HepG2 (cell line): ENCODE data around the gene SLC2A6. TPM values are rescaled to one million over a fixed set of nuclear protein-coding genes. Genes with fewer than 3 reads are reported as not detected.
A peak's percentile ranks its signal among the peaks of the same experiment; 100 is the strongest.

ENCODE experiments used
- ARID5B ChIP-seq: IDR thresholded peaks from 2 replicates; pipeline ENCODE4 v1.4.0; 2020; ENCODE audit warnings: mild to moderate bottlenecking, missing genetic modification reagents
- ATAD3A ChIP-seq: sonication (generic); formaldehyde crosslinking; IDR thresholded peaks from 2 replicates; pipeline ENCODE4 v1.4.0; 2020; ENCODE audit warnings: missing genetic modification reagents
- ATF5 ChIP-seq: sonication (generic); formaldehyde crosslinking; IDR thresholded peaks from 2 replicates; pipeline ENCODE4 v1.4.0; 2020; ENCODE audit warnings: mild to moderate bottlenecking, low read depth, missing genetic modification reagents
- BHLHE40 ChIP-seq: IDR thresholded peaks from 2 replicates; pipeline ENCODE4 v1.6.1; 2011; ENCODE audit warnings: low read length, improper control_type of control experiment
- GFI1 ChIP-seq: sonication (generic); formaldehyde crosslinking; IDR thresholded peaks from 2 replicates; pipeline ENCODE4 v1.5.0; 2020; ENCODE audit warnings: missing genetic modification reagents, mild to moderate bottlenecking, borderline replicate concordance
- HOXA3 ChIP-seq: sonication (generic); formaldehyde crosslinking; IDR thresholded peaks from 2 replicates; pipeline ENCODE4 v1.5.0; 2020; ENCODE audit warnings: missing genetic modification reagents
- JDP2 ChIP-seq: sonication (generic); formaldehyde crosslinking; IDR thresholded peaks from 2 replicates; pipeline ENCODE4 v1.8.1; 2022; ENCODE audit warnings: missing genetic modification reagents, borderline replicate concordance
- LRRFIP1 ChIP-seq: sonication (generic); formaldehyde crosslinking; conservative IDR thresholded peaks from 2 replicates; pipeline ENCODE4 v1.4.0; 2020; ENCODE audit warnings: missing genetic modification reagents
- MATR3 ChIP-seq: sonication (generic); formaldehyde crosslinking; IDR thresholded peaks from 2 replicates; pipeline ENCODE4 v1.4.0; 2020; ENCODE audit warnings: missing genetic modification reagents
- NAIF1 ChIP-seq: sonication (generic); formaldehyde crosslinking; IDR thresholded peaks from 2 replicates; pipeline ENCODE4 v1.5.0; 2020; ENCODE audit warnings: mild to moderate bottlenecking, missing genetic modification reagents, borderline replicate concordance
- ONECUT2 ChIP-seq: sonication (generic); formaldehyde crosslinking; IDR thresholded peaks from 2 replicates; pipeline ENCODE4 v1.4.0; 2020; ENCODE audit warnings: missing genetic modification reagents
- SP2 ChIP-seq: sonication (generic); formaldehyde crosslinking; IDR thresholded peaks from 2 replicates; pipeline ENCODE4 v1.5.1; 2020; ENCODE audit warnings: mild to moderate bottlenecking, missing genetic modification reagents
- XRCC5 ChIP-seq: fragments of 200-400 bp; formaldehyde crosslinking; optimal IDR thresholded peaks from 2 replicates; pipeline ENCODE3; 2017; ENCODE audit warnings: mild to moderate bottlenecking, low read length
- ZFP36L2 ChIP-seq: sonication (generic); formaldehyde crosslinking; IDR thresholded peaks from 2 replicates; pipeline ENCODE4 v1.4.0; 2020; ENCODE audit warnings: missing genetic modification reagents
- ZFP62 ChIP-seq: sonication (generic); formaldehyde crosslinking; IDR thresholded peaks from 2 replicates; pipeline ENCODE4 v1.4.0; 2020; ENCODE audit warnings: missing genetic modification reagents
- ZNF253 ChIP-seq: sonication (generic); formaldehyde crosslinking; IDR thresholded peaks from 2 replicates; pipeline ENCODE4 v1.8.0; 2022; ENCODE audit warnings: mild to moderate bottlenecking, missing genetic modification reagents, borderline replicate concordance
- ZNF292 ChIP-seq: sonication (generic); formaldehyde crosslinking; IDR thresholded peaks from 2 replicates; pipeline ENCODE4 v1.8.1; 2022; ENCODE audit warnings: mild to moderate bottlenecking, low read depth, missing genetic modification reagents, borderline replicate concordance
- ZNF614 ChIP-seq: IDR thresholded peaks from 2 replicates; pipeline ENCODE4 v1.6.1; 2018; ENCODE audit warnings: missing biosample characterization, missing genetic modification reagents, inconsistent platforms, borderline replicate concordance
- ZNF83 ChIP-seq: sonication (generic); formaldehyde crosslinking; IDR thresholded peaks from 2 replicates; pipeline ENCODE4 v1.4.0; 2020; ENCODE audit warnings: missing genetic modification reagents, mild to moderate bottlenecking, borderline replicate concordance
- ZSCAN22 ChIP-seq: sonication (generic); formaldehyde crosslinking; IDR thresholded peaks from 2 replicates; pipeline ENCODE4 v1.4.0; 2020; ENCODE audit warnings: mild to moderate bottlenecking, missing genetic modification reagents
- polyA plus RNA-seq, 8 experiments: library from polyadenylated mRNA; depleted of rRNA in 3 of 8; stranded (reverse) in 7 of 8; unstranded in 1 of 8; fragments of >200 nt; fragmentation: Illumina TruSeq in 4 of 8; extraction: Trizol in 4 of 8; gene quantifications; 2 replicates each; pipeline versions ENCODE4 v1.2.1 to v1.2.3, GENCODE V29; 2011 to 2016; ENCODE audit warnings: low read depth in 4 of 8, missing spikeins in 1 of 8, mixed read lengths in 1 of 8; ENCODE audit not compliant: insufficient read depth in 1 of 8
- total RNA-seq, 5 experiments: library from RNA; depleted of rRNA; stranded (reverse); fragments of >200 nt; fragmentation: Illumina TruSeq; extraction: Trizol; gene quantifications; 2 replicates each; pipeline ENCODE4 v1.2.3, GENCODE V29; 2016; ENCODE audit warnings: low read depth in 1 of 5
- TF ChIP-seq, protein P1 (sequence below): sonication (generic); formaldehyde crosslinking; IDR thresholded peaks from 2 replicates; pipeline ENCODE4 v1.4.0; 2020; ENCODE audit warnings: missing genetic modification reagents, borderline replicate concordance

SLC2A6 gene
- total and polyA plus RNA-seq, 2 of the 13 experiments (the other 11 are each of a cell fraction or from before 2014, with no cell fraction given), result 4.1 to 15.0 TPM

DNA sequence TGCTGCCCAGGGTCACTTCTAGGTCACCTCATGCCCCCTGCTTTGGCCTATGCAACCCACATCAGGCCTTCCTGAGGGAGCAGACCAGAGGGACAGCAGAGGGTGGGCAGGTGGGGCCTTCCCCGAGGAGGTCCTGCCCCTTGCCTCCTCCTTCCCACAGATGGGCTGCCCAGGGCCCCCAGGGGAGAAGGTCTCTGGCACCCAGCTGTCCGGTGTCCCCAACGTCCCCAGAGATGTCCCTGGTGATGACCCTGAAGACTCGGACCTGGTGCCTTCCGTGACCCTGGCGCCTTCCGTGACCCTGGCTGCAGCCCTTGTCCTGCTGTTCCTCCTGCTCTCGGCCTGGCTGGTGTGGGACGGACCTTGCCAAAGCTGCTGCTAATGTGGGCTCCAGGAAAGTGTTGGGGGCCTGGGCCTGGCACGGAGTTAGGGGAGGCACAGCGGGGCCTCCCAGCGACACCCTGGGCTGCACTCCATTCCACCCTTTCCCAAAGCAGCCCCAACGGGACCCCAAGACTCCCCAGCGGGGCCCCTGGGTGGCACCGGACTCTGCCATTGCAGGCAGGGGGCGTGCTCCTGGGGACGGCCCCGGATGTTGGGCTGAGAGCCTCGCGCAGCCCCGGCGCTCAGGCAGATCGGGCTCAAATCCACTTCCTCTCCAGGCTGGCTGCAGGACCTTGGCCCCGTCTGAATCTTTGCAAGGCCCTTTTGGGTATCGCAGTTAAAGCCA, 6.8 kb upstream of the SLC2A6 start (continued):
- TF ChIP-seq ZNF292 (CRISPR knock-in tag) (no peak), ZFP62 (no peak), ONECUT2 (CRISPR knock-in tag) (no peak), NAIF1 (CRISPR knock-in tag) (no peak), ZFP36L2 (CRISPR knock-in tag) (no peak), ARID5B (CRISPR knock-in tag) (no peak), GFI1 (CRISPR knock-in tag) (no peak), ZSCAN22 (no peak), SP2 (CRISPR knock-in tag) (no peak), HOXA3 (CRISPR knock-in tag) (no peak), ZNF253 (no peak), MATR3 (CRISPR knock-in tag) (no peak), ATF5 (CRISPR knock-in tag) (no peak), JDP2 (CRISPR knock-in tag) (no peak), ZNF614 (CRISPR knock-in tag) (no peak), ATAD3A (CRISPR knock-in tag) (no peak), LRRFIP1 (CRISPR knock-in tag) (no peak), BHLHE40 (no peak), ZNF83 (CRISPR knock-in tag) (no peak), XRCC5 (peak; percentile 13)
- TF ChIP-seq, protein P1, sequence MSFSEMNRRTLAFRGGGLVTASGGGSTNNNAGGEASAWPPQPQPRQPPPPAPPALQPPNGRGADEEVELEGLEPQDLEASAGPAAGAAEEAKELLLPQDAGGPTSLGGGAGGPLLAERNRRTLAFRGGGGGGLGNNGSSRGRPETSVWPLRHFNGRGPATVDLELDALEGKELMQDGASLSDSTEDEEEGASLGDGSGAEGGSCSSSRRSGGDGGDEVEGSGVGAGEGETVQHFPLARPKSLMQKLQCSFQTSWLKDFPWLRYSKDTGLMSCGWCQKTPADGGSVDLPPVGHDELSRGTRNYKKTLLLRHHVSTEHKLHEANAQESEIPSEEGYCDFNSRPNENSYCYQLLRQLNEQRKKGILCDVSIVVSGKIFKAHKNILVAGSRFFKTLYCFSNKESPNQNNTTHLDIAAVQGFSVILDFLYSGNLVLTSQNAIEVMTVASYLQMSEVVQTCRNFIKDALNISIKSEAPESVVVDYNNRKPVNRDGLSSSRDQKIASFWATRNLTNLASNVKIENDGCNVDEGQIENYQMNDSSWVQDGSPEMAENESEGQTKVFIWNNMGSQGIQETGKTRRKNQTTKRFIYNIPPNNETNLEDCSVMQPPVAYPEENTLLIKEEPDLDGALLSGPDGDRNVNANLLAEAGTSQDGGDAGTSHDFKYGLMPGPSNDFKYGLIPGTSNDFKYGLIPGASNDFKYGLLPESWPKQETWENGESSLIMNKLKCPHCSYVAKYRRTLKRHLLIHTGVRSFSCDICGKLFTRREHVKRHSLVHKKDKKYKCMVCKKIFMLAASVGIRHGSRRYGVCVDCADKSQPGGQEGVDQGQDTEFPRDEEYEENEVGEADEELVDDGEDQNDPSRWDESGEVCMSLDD (CRISPR knock-in tag), result no peak
